GM21381 (cell line): Measurements from ENCODE around the gene MRPS2.
A peak's percentile ranks its signal among the peaks of the same experiment; 100 is the strongest.
"Not testable (repeated sequence)": the region's sequence is repeated elsewhere in the genome, so short reads cannot be mapped to it uniquely, and the experiment has no call there.

ENCODE experiments used
- ATAC-seq: cut with Tn5 transposase; IDR thresholded peaks from one replicate; pipeline ENCODE4 v1.9.1; 2021; ENCODE audit warnings: mild to moderate bottlenecking, moderate library complexity; ENCODE audit not compliant: unreplicated experiment

The MRPS2 gene

GRCh38 chr9:135500525-135501260 is at the start of gene MRPS2:
TSS of gene MRPS2 (plus strand) at chr9:135500682. CDS start at chr9:135500711, 29 bp downstream.
- ATAC-seq, result peak; percentile 80

- no peak for ATAC-seq
Measured at GRCh38 chr9:135450956-135451355, 49.5 kb upstream of the MRPS2 start.

- not testable (repeated sequence) for ATAC-seq
Measured at GRCh38 chr9:135451909-135452308, 48.6 kb upstream of the MRPS2 start.

- no peak for ATAC-seq
Measured at GRCh38 chr9:135454737-135455136, 45.7 kb upstream of the MRPS2 start.

- ATAC-seq, result no peak
Measured at GRCh38 chr9:135455401-135456030, 45.0 kb upstream of the MRPS2 start.

GRCh38 chr9:135456436-135457104 is 43.9 kb upstream of the MRPS2 start:
- ATAC-seq, result no peak

- not testable (repeated sequence) for ATAC-seq
Measured at GRCh38 chr9:135458478-135458877, 42.0 kb upstream of the MRPS2 start.

- ATAC-seq, result no peak
Measured at GRCh38 chr9:135461936-135462335, 38.5 kb upstream of the MRPS2 start.

- ATAC-seq, result no peak
Measured at GRCh38 chr9:135463140-135463539, 37.3 kb upstream of the MRPS2 start.

- ATAC-seq, result no peak
Measured at GRCh38 chr9:135464181-135464580, 36.3 kb upstream of the MRPS2 start.

- no peak for ATAC-seq
Measured at GRCh38 chr9:135468854-135469521, 31.5 kb upstream of the MRPS2 start.

- ATAC-seq, result no peak
Measured at GRCh38 chr9:135471791-135472640, 28.5 kb upstream of the MRPS2 start.

GRCh38 chr9:135473972-135474543 is 26.4 kb upstream of the MRPS2 start:
- ATAC-seq, result no peak

GRCh38 chr9:135474915-135475314 is 25.6 kb upstream of the MRPS2 start:
- ATAC-seq, result no peak

- no peak for ATAC-seq
Measured at GRCh38 chr9:135476561-135477355, 23.7 kb upstream of the MRPS2 start.

- no peak for ATAC-seq
Measured at GRCh38 chr9:135478191-135478590, 22.3 kb upstream of the MRPS2 start.

- ATAC-seq, result peak; percentile 21
Measured at GRCh38 chr9:135478829-135479468, 21.5 kb upstream of the MRPS2 start.

GRCh38 chr9:135479469-135480052 is 20.9 kb upstream of the MRPS2 start, which contains the start of gene PPP1R26:
TSS of gene PPP1R26 (plus strand) at chr9:135479782. CDS start at chr9:135484511, 4,729 bp downstream.
- peak; percentile 43 for ATAC-seq
